Tibial artery (tissue), 4 donors: ENCODE measurements around the gene HOOK2.

Experiments
- DNase-seq, 2 donors: peaks; one replicate each; pipeline ENCODE4 v3.0.0-alpha.2; 2019
- H3K27ac ChIP-seq, 2 donors: fragments of 200-600 bp; sonication (generic) in 1 of 2; 1 replicate in 1 of 2; 2 replicates in 1 of 2; pipeline ENCODE4 v1.5.1; 2018 to 2019; ENCODE audit warnings: mild to moderate bottlenecking in 1 of 2
- H3K27me3 ChIP-seq, 2 donors: fragments of 200-600 bp; sonication (generic) in 1 of 2; one replicate each; pipeline versions ENCODE4 v1.5.1 to v1.6.0; 2016 to 2019
- H3K36me3 ChIP-seq, 3 donors: fragments of 200-600 bp; sonication (generic) in 2 of 3; one replicate each; pipeline ENCODE4 v1.5.1; 2016 to 2019; ENCODE audit warnings: mild to moderate bottlenecking in 2 of 3
- H3K4me1 ChIP-seq, 4 donors: fragments of 200-600 bp; sonication (generic) in 2 of 4; 1 replicate in 3 of 4; 2 replicates in 1 of 4; pipeline ENCODE4 v1.5.1; 2016 to 2019
- H3K4me3 ChIP-seq, 2 donors: fragments of 200-600 bp; sonication (generic) in 1 of 2; 1 replicate in 1 of 2; 2 replicates in 1 of 2; pipeline ENCODE4 v1.5.1; 2018 to 2019; ENCODE audit warnings: mild to moderate bottlenecking in 2 of 2
- H3K9me3 ChIP-seq, 3 donors: fragments of 200-600 bp; sonication (generic) in 1 of 3; one replicate each; pipeline ENCODE4 v1.5.1; 2016 to 2019
- CTCF ChIP-seq, 2 experiments: fragments of 200-600 bp in 1 of 2; fragments of 450-650 bp in 1 of 2; IDR thresholded peaks; one replicate each; pipeline ENCODE4 v1.5.1; 2017 to 2019; ENCODE audit warnings: antibody characterized with exemption in 2 of 2, mild to moderate bottlenecking in 1 of 2, moderate library complexity in 1 of 2
- intact Hi-C: fragments of 100-400 bp; cut with DNase I; formaldehyde crosslinking; loops from one replicate; pipeline ENCODE4 v1.15.0; 2023; ENCODE audit warnings: low total_unique reads

Gene HOOK2

GRCh38 chr19:12722566-12723380 is 52.6 kb downstream of the HOOK2 start:
- DNase-seq: peak; percentile 99

GRCh38 chr19:12721656-12722565 is 53.4 kb downstream of the HOOK2 start:
- DNase-seq: peak; percentile 68 to 88
- TF ChIP-seq CTCF (IDR thresholded peaks at IDR 0.05): no peak
- intact Hi-C loops: loop anchor here (5.0 kb wide), 1 partner anchor 795 kb away; the partner anchor contains the start of gene ZNF700
- Histone ChIP-seq H3K36me3 (peaks cover 0 to 32% (median 10%) of the 10 kb centered on the region in 3 donors), H3K27ac (peak overlapping the region; percentile 89 to 96), H3K9me3 (no peaks in the 10 kb centered on the region), H3K4me3 (peak overlapping the region; percentile 90 to 91), H3K4me1 (peaks cover 0 to 47% (median 33%) of the 10 kb centered on the region in 4 donors), H3K27me3 (no peaks in the 10 kb centered on the region)

More at GRCh38 chr19:12722566-12723380, 52.6 kb downstream of the HOOK2 start:
- H3K36me3 ChIP-seq: peaks cover 0 to 28% (median 12%) of the 10 kb centered on the region in 3 donors
- peak overlapping the region; percentile 90 to 91 for H3K4me3 ChIP-seq
- no peaks in the 10 kb centered on the region for H3K9me3 ChIP-seq
- intact Hi-C loops: loop anchor here (5.0 kb wide), 1 partner anchor 795 kb away; the partner anchor contains the start of gene ZNF700
- peaks cover 0 to 47% (median 33%) of the 10 kb centered on the region in 4 donors for H3K4me1 ChIP-seq
- peak overlapping the region; percentile 89 to 96 for H3K27ac ChIP-seq
- H3K27me3 ChIP-seq: no peaks in the 10 kb centered on the region
- no peak for TF ChIP-seq CTCF (IDR thresholded peaks at IDR 0.05)

- Histone ChIP-seq H3K4me3 (peak overlapping the region; percentile 90 to 91), H3K4me1 (peaks cover 0 to 47% (median 33%) of the 10 kb centered on the region in 4 donors)
Observed at GRCh38 chr19:12720851-12721655, 54.3 kb downstream of the HOOK2 start.

GRCh38 chr19:12720296-12720695 is 55.1 kb downstream of the HOOK2 start:
- H3K4me1 ChIP-seq: peaks cover 0 to 47% (median 33%) of the 10 kb centered on the region in 4 donors
- H3K9me3 ChIP-seq: no peaks in the 10 kb centered on the region
- H3K27me3 ChIP-seq: no peaks in the 10 kb centered on the region
- DNase-seq: no peak
- H3K27ac ChIP-seq: peak overlapping the region; percentile 89 to 96
- peaks cover 6 to 39% (median 26%) of the 10 kb centered on the region in 3 donors for H3K36me3 ChIP-seq
- intact Hi-C loops: loop anchor here (5.0 kb wide), 1 partner anchor 793 kb away; the partner anchor contains the start of gene ZNF700
- peak overlapping the region; percentile 90 to 91 for H3K4me3 ChIP-seq
- TF ChIP-seq CTCF (IDR thresholded peaks at IDR 0.05): no peak

More at GRCh38 chr19:12720851-12721655, 54.3 kb downstream of the HOOK2 start:
- Histone ChIP-seq H3K9me3 (no peaks in the 10 kb centered on the region), H3K27ac (peak overlapping the region; percentile 89 to 96), H3K27me3 (no peaks in the 10 kb centered on the region), H3K36me3 (peaks cover 0 to 32% (median 19%) of the 10 kb centered on the region in 3 donors)
- no peak for TF ChIP-seq CTCF (IDR thresholded peaks at IDR 0.05)
- no peak for DNase-seq
- intact Hi-C loops: loop anchor here (5.0 kb wide), 1 partner anchor 794 kb away; the partner anchor contains the start of gene ZNF700
